Gastroesophageal sphincter (tissue), 4 donors: ENCODE results near the gene NUDT2. TPM values are rescaled to one million over a fixed set of nuclear protein-coding genes. Genes with fewer than 3 reads are reported as not detected.

Experiments used
- ATAC-seq: fragments of 150-250 bp; one replicate; pipeline ENCODE4 v1.9.1; 2016; ENCODE audit warnings: mild to moderate bottlenecking, moderate library complexity
- H3K27ac ChIP-seq, 4 donors: fragments of 200-600 bp; sonication (generic) in 3 of 4; 1 replicate in 3 of 4; 2 replicates in 1 of 4; pipeline ENCODE4 v1.5.1; 2016 to 2019
- H3K27me3 ChIP-seq: fragments of 200-600 bp; sonication (generic); one replicate; pipeline ENCODE4 v1.5.1; 2019
- H3K36me3 ChIP-seq, 2 donors: fragments of 200-600 bp; sonication (generic); one replicate each; pipeline ENCODE4 v1.5.1; 2019; ENCODE audit warnings: control low read depth in 1 of 2
- H3K4me1 ChIP-seq, 3 donors: fragments of 200-600 bp; sonication (generic); 1 replicate in 2 of 3; 2 replicates in 1 of 3; pipeline ENCODE4 v1.5.1; 2016 to 2019; ENCODE audit warnings: control low read depth in 2 of 3
- H3K4me3 ChIP-seq, 2 donors: fragments of 200-600 bp; sonication (generic); one replicate each; pipeline ENCODE4 v1.5.1; 2019; ENCODE audit warnings: mild to moderate bottlenecking in 1 of 2, moderate library complexity in 1 of 2
- H3K9me3 ChIP-seq, 3 donors: fragments of 200-600 bp; sonication (generic); one replicate each; pipeline ENCODE4 v1.5.1; 2017 to 2019; ENCODE audit warnings: control low read depth in 2 of 3
- EP300 ChIP-seq: sonication (generic); formaldehyde crosslinking; IDR thresholded peaks from one replicate; pipeline ENCODE4 v1.6.1; 2017; ENCODE audit warnings: antibody characterized with exemption, mild to moderate bottlenecking
- POLR2A ChIP-seq, 2 donors: fragments of 450-650 bp; IDR thresholded peaks; one replicate each; pipeline ENCODE4 v1.6.1; 2017; ENCODE audit warnings: antibody characterized with exemption in 2 of 2, mild to moderate bottlenecking in 2 of 2, moderate library complexity in 1 of 2
- POLR2AphosphoS5 ChIP-seq: sonication (generic); formaldehyde crosslinking; IDR thresholded peaks from one replicate; pipeline ENCODE4 v1.6.1; 2017; ENCODE audit warnings: antibody characterized with exemption
- WGBS, 2 donors: methylation state at CpG; one replicate each; pipeline ENCODE4 v1.1.5; 2018; ENCODE audit warnings: low coverage in 1 of 2; 5-methylcytosine and 5-hydroxymethylcytosine counted together
- total RNA-seq, 4 donors: library from RNA; depleted of rRNA; stranded (reverse); fragments of >200 nt; gene quantifications; one replicate each; pipeline ENCODE4 v1.1.0, GENCODE V29; 2016
- TF ChIP-seq, protein P1 (sequence below), 4 experiments: fragments of 200-600 bp in 2 of 4; fragments of 450-650 bp in 2 of 4; sonication (generic) in 1 of 4; IDR thresholded peaks; one replicate each; pipeline ENCODE4 v1.5.1; 2017 to 2019; ENCODE audit warnings: antibody characterized with exemption in 4 of 4, mild to moderate bottlenecking in 2 of 4, moderate library complexity in 2 of 4

The NUDT2 gene
- total RNA-seq, 4 donors from 2014 or later = 14.4 to 40.9 (median 26.0) TPM

DNA sequence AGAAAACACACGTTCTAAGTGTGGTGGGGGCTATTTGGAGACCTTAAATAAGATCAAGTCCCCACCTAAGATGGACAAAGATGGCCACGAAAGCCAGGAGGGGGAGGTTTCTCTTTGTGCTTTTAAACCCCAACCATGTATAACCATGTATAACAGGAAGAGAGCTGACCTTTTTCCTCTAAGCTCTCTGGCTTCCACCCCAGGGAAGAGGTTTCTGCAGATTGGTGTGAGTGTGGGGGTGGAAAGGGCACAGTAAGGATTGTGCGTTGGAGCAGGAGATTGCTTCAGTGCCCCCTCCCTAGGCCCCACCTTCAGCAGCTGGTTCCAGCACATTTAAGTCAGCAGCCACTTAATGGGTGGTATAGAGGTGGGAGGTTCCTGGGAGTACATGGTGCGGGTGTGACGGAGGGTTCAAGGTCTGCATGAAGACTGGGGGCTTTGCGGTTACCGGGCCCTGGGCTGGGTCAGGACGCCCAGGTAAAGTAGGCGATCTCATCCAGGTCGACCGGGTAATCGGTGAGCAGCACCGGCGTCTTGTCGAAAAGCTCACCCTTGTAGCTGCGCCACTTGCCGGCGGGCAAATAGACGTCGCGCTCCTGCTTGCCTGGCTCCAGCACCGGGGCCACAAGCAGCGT is 41.1 kb downstream of the NUDT2 start:
- H3K36me3 ChIP-seq = peaks cover 0 to 53% of the 10 kb centered on the region in 2 donors
- ATAC-seq = no peak
- H3K4me3 ChIP-seq = peak overlapping the region in 1 of 2 donors; percentile 26
- no peak overlapping the region for H3K27ac ChIP-seq
- H3K4me1 ChIP-seq = peaks cover 0 to 40% (median 0%) of the 10 kb centered on the region in 3 donors
- TF ChIP-seq, protein P1, sequence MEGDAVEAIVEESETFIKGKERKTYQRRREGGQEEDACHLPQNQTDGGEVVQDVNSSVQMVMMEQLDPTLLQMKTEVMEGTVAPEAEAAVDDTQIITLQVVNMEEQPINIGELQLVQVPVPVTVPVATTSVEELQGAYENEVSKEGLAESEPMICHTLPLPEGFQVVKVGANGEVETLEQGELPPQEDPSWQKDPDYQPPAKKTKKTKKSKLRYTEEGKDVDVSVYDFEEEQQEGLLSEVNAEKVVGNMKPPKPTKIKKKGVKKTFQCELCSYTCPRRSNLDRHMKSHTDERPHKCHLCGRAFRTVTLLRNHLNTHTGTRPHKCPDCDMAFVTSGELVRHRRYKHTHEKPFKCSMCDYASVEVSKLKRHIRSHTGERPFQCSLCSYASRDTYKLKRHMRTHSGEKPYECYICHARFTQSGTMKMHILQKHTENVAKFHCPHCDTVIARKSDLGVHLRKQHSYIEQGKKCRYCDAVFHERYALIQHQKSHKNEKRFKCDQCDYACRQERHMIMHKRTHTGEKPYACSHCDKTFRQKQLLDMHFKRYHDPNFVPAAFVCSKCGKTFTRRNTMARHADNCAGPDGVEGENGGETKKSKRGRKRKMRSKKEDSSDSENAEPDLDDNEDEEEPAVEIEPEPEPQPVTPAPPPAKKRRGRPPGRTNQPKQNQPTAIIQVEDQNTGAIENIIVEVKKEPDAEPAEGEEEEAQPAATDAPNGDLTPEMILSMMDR (IDR thresholded peaks at IDR 0.05) = no peak
- TF ChIP-seq EP300 = no peak
- TF ChIP-seq POLR2AphosphoS5 = peak; percentile 6
- no peak for TF ChIP-seq POLR2A (IDR thresholded peaks at IDR 0.05)
- no peaks in the 10 kb centered on the region for H3K27me3 ChIP-seq
- H3K9me3 ChIP-seq = no peaks in the 10 kb centered on the region
- whole genome bisulfite sequencing, 2 donors = 31 to 46% methylated on average over 2 of the region's 23 CpGs

DNA sequence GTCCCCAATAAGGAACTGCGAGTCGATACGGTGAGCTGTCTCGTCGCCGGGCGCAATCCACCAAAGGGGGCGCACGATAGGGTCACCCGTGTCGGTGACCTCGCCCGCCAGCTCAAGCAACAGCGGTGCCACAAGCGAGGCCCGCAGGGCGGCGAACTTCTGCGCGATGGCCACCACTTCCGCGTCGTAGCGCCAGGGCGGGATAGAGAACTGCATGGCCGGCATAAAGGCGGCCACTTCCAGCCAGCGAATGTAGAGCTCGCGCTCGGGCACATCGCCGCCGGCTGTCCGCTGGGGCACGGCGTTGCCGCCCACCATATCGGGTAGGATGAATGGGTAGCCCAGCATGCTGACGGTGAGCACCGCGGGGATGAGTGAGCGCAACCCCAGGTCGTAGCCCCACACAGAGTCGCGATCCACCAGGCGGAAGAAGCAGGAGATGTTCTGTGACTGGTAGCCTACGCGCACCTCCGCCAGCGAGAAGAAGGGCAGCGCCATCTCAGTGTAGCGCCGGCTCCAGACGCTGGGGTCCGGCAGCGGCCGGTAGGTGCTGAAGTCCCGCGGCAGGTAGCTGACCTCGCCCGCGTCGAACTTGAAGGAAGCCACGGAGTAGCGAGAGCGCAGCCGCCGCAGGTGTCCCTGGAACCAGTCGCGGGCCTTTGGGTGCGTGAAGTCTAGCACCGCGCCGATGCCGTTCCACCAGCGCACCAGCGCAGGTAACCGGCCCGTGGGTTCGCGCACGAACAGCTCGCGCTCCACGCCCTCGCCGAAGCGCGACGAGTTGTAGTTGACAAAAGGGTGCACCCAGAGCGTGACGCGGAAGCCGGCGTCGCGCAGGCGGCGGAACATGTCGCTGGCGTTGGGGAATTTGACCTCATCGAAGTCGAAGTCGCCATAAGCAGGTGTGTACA is 41.9 kb downstream of the NUDT2 start:
- H3K4me1 ChIP-seq = peaks cover 0 to 48% (median 6%) of the 10 kb centered on the region in 3 donors
- H3K27ac ChIP-seq = no peak overlapping the region
- no peak for ATAC-seq
- H3K4me3 ChIP-seq = peak overlapping the region in 1 of 2 donors; percentile 26
- peaks cover 0 to 53% of the 10 kb centered on the region in 2 donors for H3K36me3 ChIP-seq
- 76 to 85% methylated on average over 8 to 13 of the region's 105 CpGs for WGBS, 2 donors
- H3K9me3 ChIP-seq = no peaks in the 10 kb centered on the region
- H3K27me3 ChIP-seq = no peaks in the 10 kb centered on the region
- TF ChIP-seq POLR2A (IDR thresholded peaks at IDR 0.05) (no peak), EP300 (no peak), POLR2AphosphoS5 (no peak)
- TF ChIP-seq, protein P1 (IDR thresholded peaks at IDR 0.05) = no peak

DNA sequence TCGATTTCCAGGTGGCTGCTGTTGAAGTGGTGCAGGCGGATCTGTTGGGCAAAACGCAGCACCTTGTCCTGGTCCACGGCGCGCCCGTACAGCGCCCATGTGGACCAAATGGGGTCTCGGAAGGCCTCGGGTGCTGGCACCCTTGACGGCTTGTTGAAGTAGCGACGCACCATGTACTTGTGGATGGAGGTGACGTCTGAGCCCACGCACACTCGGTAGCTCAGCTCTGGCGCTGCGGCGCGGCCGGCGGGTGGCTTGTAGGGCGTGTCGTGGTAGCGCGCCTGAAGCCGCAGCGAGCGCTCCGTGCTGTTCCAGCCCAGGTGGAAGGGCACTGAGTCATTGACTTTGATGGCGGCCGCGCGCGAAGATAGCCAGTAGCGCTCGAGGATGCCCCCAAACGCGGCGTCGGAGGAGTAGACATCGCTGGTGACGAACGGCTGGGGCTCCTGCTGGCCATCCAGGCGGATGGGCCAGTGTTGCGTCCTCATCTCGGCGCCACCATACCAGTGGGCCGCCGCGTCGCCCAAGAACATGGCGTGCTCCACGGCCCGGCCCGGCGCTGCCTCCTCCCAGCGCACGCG is 42.6 kb downstream of the NUDT2 start:
- Histone ChIP-seq H3K27ac (no peak overlapping the region), H3K36me3 (peaks cover 0 to 53% of the 10 kb centered on the region in 2 donors), H3K4me1 (peaks cover 0 to 52% (median 6%) of the 10 kb centered on the region in 3 donors), H3K4me3 (no peak overlapping the region), H3K27me3 (no peaks in the 10 kb centered on the region), H3K9me3 (no peaks in the 10 kb centered on the region)
- no CpG with 5 or more reads among the region's 60 CpGs for WGBS, 2 donors
- TF ChIP-seq, protein P1 (IDR thresholded peaks at IDR 0.05) = no peak
- ATAC-seq = no peak

DNA sequence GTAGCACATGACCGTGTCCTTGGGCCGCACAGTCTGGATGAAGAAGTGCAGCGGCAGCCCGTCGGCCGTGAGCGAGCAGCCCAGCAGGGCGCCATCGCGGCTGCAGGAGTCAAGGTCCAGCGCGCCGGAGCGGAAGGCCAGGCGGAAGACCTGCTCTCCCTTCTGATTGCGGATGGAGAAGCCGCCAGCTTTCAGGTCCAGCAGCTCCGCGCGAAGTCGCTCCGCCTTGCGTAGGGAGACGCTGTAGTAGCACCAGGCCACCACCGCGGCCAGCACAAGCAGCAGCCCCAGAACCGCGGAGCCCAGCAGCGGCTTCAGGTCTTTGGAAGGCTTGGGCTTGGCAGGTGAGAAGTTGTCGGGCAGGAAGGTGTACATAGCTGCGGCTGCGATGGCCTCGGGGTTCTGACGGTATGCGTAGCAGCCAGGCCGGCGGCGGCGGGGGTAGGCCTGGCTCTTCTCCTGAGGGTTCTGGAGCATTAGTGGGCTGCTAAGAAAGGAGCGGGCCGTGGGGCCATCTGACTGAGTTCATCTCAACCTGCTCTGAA is 43.2 kb downstream of the NUDT2 start:
- no peak overlapping the region for H3K4me3 ChIP-seq
- H3K27ac ChIP-seq = no peak overlapping the region
- no peaks in the 10 kb centered on the region for H3K27me3 ChIP-seq
- no peak for ATAC-seq
- no CpG with 5 or more reads among the region's 41 CpGs for WGBS, 2 donors
- TF ChIP-seq EP300 (no peak), POLR2A (IDR thresholded peaks at IDR 0.05) (no peak), POLR2AphosphoS5 (no peak)
- peaks cover 0 to 47% of the 10 kb centered on the region in 2 donors for H3K36me3 ChIP-seq
- no peaks in the 10 kb centered on the region for H3K9me3 ChIP-seq
- peaks cover 0 to 57% (median 6%) of the 10 kb centered on the region in 3 donors for H3K4me1 ChIP-seq

DNA sequence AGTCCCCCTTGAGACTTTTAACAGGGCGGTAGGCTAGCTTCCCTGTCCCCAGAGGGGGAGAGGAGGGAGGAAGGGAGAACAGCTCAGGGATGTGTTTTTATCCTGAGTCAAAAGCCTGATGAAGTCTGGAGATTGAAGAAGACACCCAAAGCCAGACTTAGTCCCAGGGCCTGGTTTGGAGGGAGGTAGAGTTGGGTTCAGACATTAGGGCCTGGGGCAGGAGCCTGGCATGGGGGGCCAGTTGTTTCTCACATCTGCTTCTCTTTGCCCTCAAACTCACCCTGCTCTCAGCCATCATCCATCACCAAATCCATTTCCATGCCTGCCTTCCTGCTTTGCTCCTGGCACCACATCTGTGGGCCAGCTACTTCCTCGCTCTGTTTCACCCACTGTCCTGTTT is 44.4 kb downstream of the NUDT2 start:
- ATAC-seq = no peak
- H3K27ac ChIP-seq = peak overlapping the region in 1 of 4 donors; percentile 16
- peaks cover 0 to 38% of the 10 kb centered on the region in 2 donors for H3K36me3 ChIP-seq
- no peaks in the 10 kb centered on the region for H3K27me3 ChIP-seq
- no peaks in the 10 kb centered on the region for H3K9me3 ChIP-seq
- WGBS, 2 donors = 88% methylated on average over 1 of the region's 2 CpGs; no CpG with 5 or more reads in 1 of the 2 donors
- peaks cover 0 to 60% (median 6%) of the 10 kb centered on the region in 3 donors for H3K4me1 ChIP-seq
- no peak for TF ChIP-seq POLR2AphosphoS5
- TF ChIP-seq EP300 = no peak
- TF ChIP-seq, protein P1 (IDR thresholded peaks at IDR 0.05) = no peak
- TF ChIP-seq POLR2A (IDR thresholded peaks at IDR 0.05) = no peak
- H3K4me3 ChIP-seq = no peak overlapping the region
